K562 (cell line): Measurements from ENCODE around the gene LRRC10B. TPM values are rescaled to one million over a fixed set of nuclear protein-coding genes. Genes with fewer than 3 reads are reported as not detected.

ENCODE experiments used
- ATAC-seq: fragments of 200-7000 bp; cut with Tn5 transposase; 3 replicates; pipeline ENCODE4 v1.9.1; 2020; ENCODE audit warnings: moderate library complexity
- BruUV-seq: library from RNA; stranded (reverse); fragments of 400-500 nt; replicated peaks from 2 replicates; lab custom pipeline; 2021; lab: Mats Ljungman, UMichigan
- CTCF ChIA-PET: fragments of 300-600 bp; formaldehyde crosslinking; extraction: SDS; loops from one replicate; lab custom pipeline; 2021; ENCODE audit warnings: low intra/inter-chr PET ratio; lab: Yijun Ruan, JAX
- POLR2A ChIA-PET: fragments of 300-600, 350-650 bp; sonication (Branson Sonifier 250); formaldehyde crosslinking; extraction: SDS; loops from one replicate; lab custom pipeline; 2021; ENCODE audit warnings: antibody characterized with exemption, inconsistent platforms; lab: Yijun Ruan, JAX
- DNase-seq, 4 experiments: peaks; one replicate each; pipeline versions ENCODE4 v3.0.0 to v3.0.0-alpha.2; 2011 to 2018; ENCODE audit warnings: low spot score in 3 of 4, mixed read lengths in 3 of 4; ENCODE audit errors: extremely low read depth in 1 of 4
- FAIRE-seq: peaks from 2 replicates; lab custom pipeline; 2011; peaks lifted over from hg19 to GRCh38; lab: Jason Lieb, UNC
- H2AFZ ChIP-seq: 2 replicates; pipeline ENCODE4 v1.6.0; 2011; ENCODE audit warnings: low read depth, low read length, control low read depth, inconsistent platforms
- H3K27ac ChIP-seq: fragments of 200-600 bp; 3 replicates; pipeline ENCODE4 v1.8.0; 2011; ENCODE audit warnings: low read depth, mild to moderate bottlenecking, control low read depth, inconsistent platforms, low read length, moderate library complexity, mixed read lengths; ENCODE audit errors: extremely low read depth
- H3K27me3 ChIP-seq, 2 experiments: fragments of 300-600 bp in 1 of 2; 2 replicates in 1 of 2; 3 replicates in 1 of 2; pipeline versions ENCODE4 v1.6.0 to v1.8.0; 2011; ENCODE audit warnings: inconsistent platforms in 2 of 2, low read length in 2 of 2, mild to moderate bottlenecking in 1 of 2, mixed read lengths in 1 of 2, moderate library complexity in 1 of 2; ENCODE audit not compliant: control insufficient read depth in 2 of 2, insufficient read depth in 2 of 2
- H3K36me3 ChIP-seq: fragments of 300-600 bp; 3 replicates; pipeline ENCODE4 v1.8.0; 2011; ENCODE audit warnings: mild to moderate bottlenecking, low read length, inconsistent platforms; ENCODE audit not compliant: control insufficient read depth, insufficient read depth
- H3K4me1 ChIP-seq, 2 experiments: fragments of 200-600 bp in 1 of 2; replicated peaks in 1 of 2; 2 replicates in 1 of 2; 3 replicates in 1 of 2; pipeline versions ENCODE4 v1.5.1 to v1.8.0; 2011; ENCODE audit warnings: inconsistent platforms in 2 of 2, low read length in 2 of 2, mild to moderate bottlenecking in 1 of 2, mixed read lengths in 1 of 2, moderate library complexity in 1 of 2; ENCODE audit not compliant: control insufficient read depth in 2 of 2, insufficient read depth in 2 of 2
- H3K4me2 ChIP-seq: 2 replicates; pipeline ENCODE4 v1.6.1; 2011; ENCODE audit warnings: low read length, control low read depth, inconsistent platforms, mixed read lengths; ENCODE audit not compliant: insufficient read depth
- H3K4me3 ChIP-seq: fragments of 200-600 bp; sonication (generic), shearing (Covaris generic); 2 replicates; pipeline ENCODE4 v1.5.1; 2016; ENCODE audit warnings: control low read depth, inconsistent platforms
- H3K79me2 ChIP-seq: fragments of 200-600 bp; 3 replicates; pipeline ENCODE4 v1.8.0; 2011; ENCODE audit warnings: low read length, inconsistent platforms; ENCODE audit not compliant: control insufficient read depth, insufficient read depth
- H3K9ac ChIP-seq, 2 experiments: 2 replicates each; pipeline versions ENCODE4 v1.6.0 to v1.6.1; 2011; ENCODE audit warnings: low read depth in 2 of 2, low read length in 2 of 2, control low read depth in 1 of 2, inconsistent platforms in 1 of 2, mild to moderate bottlenecking in 1 of 2, mixed read lengths in 1 of 2; ENCODE audit not compliant: insufficient read depth in 1 of 2
- H3K9me1 ChIP-seq: one replicate; pipeline ENCODE4 v1.6.0; 2011; ENCODE audit warnings: inconsistent platforms, mild to moderate bottlenecking, low read length, moderate library complexity; ENCODE audit not compliant: control insufficient read depth, insufficient read depth
- H3K9me3 ChIP-seq: replicated peaks from 2 replicates; pipeline ENCODE4 v1.5.1; 2011; ENCODE audit warnings: low read depth, low read length, inconsistent platforms; ENCODE audit not compliant: control insufficient read depth, insufficient read depth
- H4K20me1 ChIP-seq: replicated peaks from 2 replicates; pipeline ENCODE4 v1.6.1; 2011; ENCODE audit warnings: low read length, inconsistent platforms, mixed read lengths; ENCODE audit not compliant: control insufficient read depth, insufficient read depth
- ASH1L ChIP-seq: fragments of 450-650 bp; IDR thresholded peaks from 2 replicates; pipeline ENCODE4 v1.6.1; 2018; ENCODE audit warnings: borderline replicate concordance, mild to moderate bottlenecking, low read depth; ENCODE audit not compliant: partially characterized antibody
- CCAR2 ChIP-seq: fragments of 200-400 bp; formaldehyde crosslinking; IDR thresholded peaks from 2 replicates; pipeline ENCODE4 v1.6.1; 2017; ENCODE audit warnings: mild to moderate bottlenecking, low read depth, low read length
- IRF2 ChIP-seq: sonication (generic); formaldehyde crosslinking; IDR thresholded peaks from 2 replicates; pipeline ENCODE4 v1.8.1; 2022; ENCODE audit warnings: mild to moderate bottlenecking, missing genetic modification reagents
- PTRF ChIP-seq: fragments of 450-650 bp; IDR thresholded peaks from 2 replicates; pipeline ENCODE4 v1.6.1; 2016; ENCODE audit warnings: mild to moderate bottlenecking, missing genetic modification characterization, missing compliant biosample characterization
- TCF3 ChIP-seq: sonication (generic); formaldehyde crosslinking; IDR thresholded peaks from 2 replicates; pipeline ENCODE4 v1.4.0; 2020; ENCODE audit warnings: mild to moderate bottlenecking, missing genetic modification reagents
- ZNF224 ChIP-seq: sonication (generic); formaldehyde crosslinking; IDR thresholded peaks from 2 replicates; pipeline ENCODE4 v1.8.0; 2022; ENCODE audit warnings: mild to moderate bottlenecking, missing genetic modification reagents
- ZNF507 ChIP-seq: conservative IDR thresholded peaks from 2 replicates; pipeline ENCODE4 v1.6.1; 2017; ENCODE audit warnings: missing genetic modification characterization, missing compliant biosample characterization
- WGBS: fragments of 100-300 bp; shearing (Covaris generic); methylation state at CpG from one replicate; pipeline ENCODE4 v1.1.6; 2016; ENCODE audit warnings: low coverage, mixed read lengths; ENCODE audit not compliant: insufficient coverage; ENCODE audit errors: missing lambda C conversion rate; 5-methylcytosine and 5-hydroxymethylcytosine counted together
- in situ Hi-C: fragments of 300-500 bp; cut with MboI; formaldehyde crosslinking; loops from 4 replicates; pipeline ENCODE4 v1.15.0; 2018; ENCODE audit warnings: inconsistent platforms, mixed read lengths
- intact Hi-C: fragments of 100-400 bp; cut with micrococcal nuclease; formaldehyde crosslinking; loops from 2 replicates; pipeline ENCODE4 v1.14.2; 2022
- polyA plus RNA-seq, 8 experiments: library from polyadenylated mRNA; depleted of rRNA in 4 of 8; stranded (reverse) in 5 of 8; unstranded in 3 of 8; fragments of >200 nt; fragmentation: Nextera tagmentation in 2 of 8; fragmentation: Illumina TruSeq in 1 of 8; extraction: Ambion mirVana in 2 of 8; extraction: Trizol in 1 of 8; gene quantifications; 2 replicates each; pipeline versions ENCODE4 v1.2.1 to v1.2.3, GENCODE V29; 2011 to 2014; ENCODE audit warnings: inconsistent platforms in 1 of 8, missing spikeins in 1 of 8
- total RNA-seq, 7 experiments: library from RNA; depleted of rRNA in 6 of 7; stranded (reverse); fragments of >200 nt in 6 of 7; fragmentation: Illumina TruSeq in 2 of 7; extraction: Trizol in 2 of 7; gene quantifications; 2 replicates each; pipeline versions ENCODE4 v1.2.1 to v1.2.3, GENCODE V29; 2011 to 2021; ENCODE audit warnings: low replicate concordance in 1 of 7

Gene LRRC10B
- total and polyA plus RNA-seq, 9 of the 15 experiments (the other 6 are each of a cell fraction or from before 2014, with no cell fraction given): 0.11 TPM; not detected in 8

- in situ Hi-C loops (no loop called here), intact Hi-C loops (no loop called here)
- H3K4me1 ChIP-seq: peaks cover 3 to 28% of the 10 kb centered on the region in 2 experiments; a peak in 3 of 5 replicates
- H3K79me2 ChIP-seq: no peaks in the 10 kb centered on the region
- no peaks in the 10 kb centered on the region for H3K9me3 ChIP-seq
- no peak overlapping the region for H3K9ac ChIP-seq
- ChIA-PET CTCF (interaction anchor here (0.5 kb wide), 1 partner anchor 130 kb away, joined by 3 read pairs; no protein-coding TSS in a partner anchor), POLR2A (no interaction called here)
- 3% methylated on average over 4 of the region's 4 CpGs for WGBS
- H3K27ac ChIP-seq: no peak overlapping the region
- H3K4me3 ChIP-seq: no peak overlapping the region
- no peak for TF ChIP-seq ZNF507
- TF ChIP-seq CCAR2: no peak
- TF ChIP-seq PTRF (tag): no peak
- no peak for TF ChIP-seq ASH1L
- no peak for TF ChIP-seq IRF2 (CRISPR knock-in tag)
- TF ChIP-seq ZNF224: no peak
- TF ChIP-seq TCF3 (CRISPR knock-in tag): no peak
- ATAC-seq (no peak), FAIRE-seq (no peak), DNase-seq (no peak)
- no peak overlapping the region for H3K4me2 ChIP-seq
- peaks cover 36 to 82% of the 10 kb centered on the region in 2 experiments for H3K27me3 ChIP-seq
- no peaks in the 10 kb centered on the region for H3K9me1 ChIP-seq
- H3K36me3 ChIP-seq: no peaks in the 10 kb centered on the region
- no peak overlapping the region for H2AFZ ChIP-seq
- no TSS peak for BruUV-seq
- peaks cover 5% of the 10 kb centered on the region; the same call in 1 of the 2 replicates for H4K20me1 ChIP-seq
Observed at GRCh38 chr11:61487342-61488025, 21.1 kb upstream of the LRRC10B start.
